GM12878 (cell line): ENCODE measurements around the gene PML. TPM values are rescaled to one million over a fixed set of nuclear protein-coding genes. Genes with fewer than 3 reads are reported as not detected.
A peak's percentile ranks its signal among the peaks of the same experiment; 100 is the strongest.

Source experiments
- ATAC-seq: fragments of 200-7000 bp; cut with Tn5 transposase; 3 replicates; pipeline ENCODE4 v1.9.1; 2020; ENCODE audit warnings: mild to moderate bottlenecking, moderate library complexity
- BruUV-seq: library from RNA; stranded (reverse); fragments of 400-500 nt; replicated peaks from 2 replicates; lab custom pipeline; 2021; lab: Mats Ljungman, UMichigan
- CTCF ChIA-PET: fragments of 300-600 bp; sonication (Branson Sonifier 250); formaldehyde crosslinking; extraction: SDS; loops from one replicate; lab custom pipeline; 2021; ENCODE audit warnings: inconsistent platforms; lab: Yijun Ruan, JAX
- POLR2A ChIA-PET: fragments of 350-600 bp; formaldehyde crosslinking; extraction: SDS; loops from one replicate; lab custom pipeline; 2021; ENCODE audit warnings: inconsistent platforms; lab: Charles Lee
- RAD21 ChIA-PET: fragments of 300-600 bp; sonication (Branson Sonifier 250); formaldehyde crosslinking; loops from one replicate; lab custom pipeline; 2023; ENCODE audit warnings: antibody characterized with exemption; ENCODE audit not compliant: unreplicated experiment; lab: Charles Lee
- SMC1A ChIA-PET: fragments of 300-600 bp; sonication (Branson Sonifier 250); formaldehyde crosslinking; loops from one replicate; lab custom pipeline; 2023; ENCODE audit not compliant: unreplicated experiment, uncharacterized antibody; lab: Charles Lee
- DNase-seq: peaks from one replicate; pipeline ENCODE4 v3.0.0-alpha.2; 2011; ENCODE audit warnings: low read depth, low spot score
- FAIRE-seq: peaks from 3 replicates; lab custom pipeline; 2011; peaks lifted over from hg19 to GRCh38; lab: Jason Lieb, UNC
- H2AFZ ChIP-seq: 2 replicates; pipeline ENCODE4 v1.6.0; 2011; ENCODE audit warnings: low read depth, low read length, control low read depth; ENCODE audit not compliant: control insufficient read depth
- H3K27ac ChIP-seq: 2 replicates; pipeline ENCODE4 v1.5.1; 2011; ENCODE audit warnings: control low read depth; ENCODE audit not compliant: control insufficient read depth, insufficient read depth
- H3K27me3 ChIP-seq, 2 experiments: replicated peaks in 1 of 2; 2 replicates each; pipeline versions ENCODE4 v1.6.0 to v1.6.1; 2011; ENCODE audit warnings: low read length in 1 of 2; ENCODE audit not compliant: control insufficient read depth in 2 of 2, insufficient read depth in 2 of 2
- H3K36me3 ChIP-seq, 2 experiments: 2 replicates each; pipeline ENCODE4 v1.5.1; 2011; ENCODE audit warnings: low read length in 1 of 2; ENCODE audit not compliant: control insufficient read depth in 2 of 2, insufficient read depth in 2 of 2
- H3K4me1 ChIP-seq: 2 replicates; pipeline ENCODE4 v1.6.1; 2011; ENCODE audit warnings: mild to moderate bottlenecking, low read length, moderate library complexity, mixed read lengths; ENCODE audit not compliant: control insufficient read depth, insufficient read depth
- H3K4me2 ChIP-seq: 2 replicates; pipeline ENCODE4 v1.6.0; 2011; ENCODE audit warnings: control low read depth; ENCODE audit not compliant: control insufficient read depth, insufficient read depth
- H3K4me3 ChIP-seq: fragments of 200-600 bp; sonication (generic); 2 replicates; pipeline ENCODE4 v1.5.1; 2016
- H3K79me2 ChIP-seq: 2 replicates; pipeline ENCODE4 v1.6.0; 2011; ENCODE audit warnings: low read length; ENCODE audit not compliant: control insufficient read depth, insufficient read depth
- H3K9ac ChIP-seq: 2 replicates; pipeline ENCODE4 v1.8.0; 2011; ENCODE audit warnings: low read length, control low read depth, mixed read lengths; ENCODE audit not compliant: control insufficient read depth, insufficient read depth
- H3K9me3 ChIP-seq: replicated peaks from 3 replicates; pipeline ENCODE4 v1.5.1; 2011; ENCODE audit warnings: mild to moderate bottlenecking, low read length; ENCODE audit not compliant: control insufficient read depth, insufficient read depth
- H4K20me1 ChIP-seq: 2 replicates; pipeline ENCODE4 v1.6.0; 2011; ENCODE audit not compliant: control insufficient read depth, insufficient read depth
- ATF2 ChIP-seq: IDR thresholded peaks from 2 replicates; pipeline ENCODE4 v1.6.1; 2012; ENCODE audit warnings: low read length, inconsistent platforms
- ATF3 ChIP-seq: IDR thresholded peaks from 2 replicates; pipeline ENCODE4 v1.6.1; 2011; ENCODE audit warnings: low read depth, mild to moderate bottlenecking, low read length, moderate library complexity, borderline replicate concordance; ENCODE audit errors: extremely low read depth
- BCL3 ChIP-seq: IDR thresholded peaks from 2 replicates; pipeline ENCODE4 v1.6.1; 2011; ENCODE audit warnings: borderline replicate concordance, low read depth, mild to moderate bottlenecking, moderate library complexity, low read length; ENCODE audit not compliant: insufficient read depth, poor library complexity, severe bottlenecking
- CHD1 ChIP-seq: IDR thresholded peaks from 2 replicates; pipeline ENCODE4 v1.6.1; 2012; ENCODE audit warnings: low read depth, low read length, improper control_type of control experiment
- EP300 ChIP-seq, 2 experiments: fragments of 150-350 bp in 1 of 2; IDR thresholded peaks; 2 replicates each; pipeline ENCODE4 v1.6.1; 2011 to 2012; ENCODE audit warnings: low read depth in 2 of 2, low read length in 2 of 2, borderline replicate concordance in 1 of 2, improper control_type of control experiment in 1 of 2, inconsistent platforms in 1 of 2; ENCODE audit not compliant: control insufficient read depth in 1 of 2
- ESRRA ChIP-seq: IDR thresholded peaks from 2 replicates; pipeline ENCODE4 v1.6.1; 2012; ENCODE audit warnings: mild to moderate bottlenecking, low read length, improper control_type of control experiment
- EZH2 ChIP-seq: IDR thresholded peaks from 2 replicates; pipeline ENCODE4 v1.6.1; 2012; ENCODE audit warnings: low read depth, mild to moderate bottlenecking, control low read depth, inconsistent platforms, low read length, borderline replicate concordance; ENCODE audit not compliant: control insufficient read depth
- MEF2B ChIP-seq: fragments of 450-650 bp; IDR thresholded peaks from 2 replicates; pipeline ENCODE4 v1.6.1; 2018; ENCODE audit warnings: mild to moderate bottlenecking, moderate library complexity; ENCODE audit not compliant: partially characterized antibody, poor library complexity, severe bottlenecking
- NR2C1 ChIP-seq: fragments of 450-650 bp; IDR thresholded peaks from 2 replicates; pipeline ENCODE4 v1.6.1; 2017; ENCODE audit warnings: antibody characterized with exemption, mild to moderate bottlenecking, moderate library complexity
- POU2F2 ChIP-seq: IDR thresholded peaks from 3 replicates; pipeline ENCODE4 v1.6.1; 2011; ENCODE audit warnings: low read depth, mild to moderate bottlenecking, low read length, borderline replicate concordance
- SIX5 ChIP-seq: IDR thresholded peaks from 2 replicates; pipeline ENCODE4 v1.6.1; 2011; ENCODE audit warnings: mild to moderate bottlenecking, low read depth, low read length, moderate library complexity; ENCODE audit not compliant: severe bottlenecking
- SREBF2 ChIP-seq: IDR thresholded peaks from 2 replicates; pipeline ENCODE4 v1.6.1; 2012; ENCODE audit warnings: mild to moderate bottlenecking, low read length
- SUZ12 ChIP-seq: fragments of 200-600 bp; sonication (generic); IDR thresholded peaks from one replicate; pipeline ENCODE4 v1.6.1; 2018; ENCODE audit warnings: antibody characterized with exemption, mild to moderate bottlenecking; ENCODE audit not compliant: unreplicated experiment
- WRNIP1 ChIP-seq: IDR thresholded peaks from 2 replicates; pipeline ENCODE4 v1.6.1; 2011; ENCODE audit warnings: low read depth, low read length, improper control_type of control experiment, borderline replicate concordance
- ZNF384 ChIP-seq: IDR thresholded peaks from 2 replicates; pipeline ENCODE4 v1.6.1; 2012; ENCODE audit warnings: low read depth, mild to moderate bottlenecking, low read length, improper control_type of control experiment, borderline replicate concordance
- WGBS: methylation state at CpG from one replicate; pipeline ENCODE4 v1.1.6; 2016; ENCODE audit warnings: low lambda C conversion rate; ENCODE audit not compliant: insufficient replicate concordance, insufficient coverage; ENCODE audit errors: missing lambda C conversion rate; 5-methylcytosine and 5-hydroxymethylcytosine counted together
- in situ Hi-C: fragments of 300-500 bp; cut with MboI; formaldehyde crosslinking; loops from 9 replicates; pipeline ENCODE4 v1.14.3; 2018; ENCODE audit warnings: mixed read lengths
- intact Hi-C: fragments of 100-400 bp; cut with micrococcal nuclease; formaldehyde crosslinking; loops from one replicate; pipeline ENCODE4 v1.14.2; 2022; ENCODE audit not compliant: unreplicated experiment
- polyA plus RNA-seq, 11 experiments: library from polyadenylated mRNA; depleted of rRNA in 4 of 11; unstranded in 6 of 11; stranded (reverse) in 5 of 11; fragments of >200 nt; fragmentation: Nextera tagmentation in 4 of 11; fragmentation: Illumina TruSeq in 1 of 11; extraction: Ambion mirVana in 4 of 11; extraction: Trizol in 1 of 11; gene quantifications; 1 replicate in 1 of 11; 2 replicates in 10 of 11; pipeline versions ENCODE4 v1.2.1 to v1.2.3, GENCODE V29; 2011 to 2016; ENCODE audit warnings: inconsistent platforms in 2 of 11, missing spikeins in 2 of 11, low read depth in 1 of 11
- total RNA-seq, 4 experiments: library from RNA; depleted of rRNA in 3 of 4; stranded (reverse); fragments of >200 nt in 3 of 4; fragmentation: Illumina TruSeq in 1 of 4; extraction: Trizol in 1 of 4; gene quantifications; 2 replicates each; pipeline versions ENCODE4 v1.2.1 to v1.2.3, GENCODE V29; 2013 to 2021

PML gene
- total and polyA plus RNA-seq, 10 of the 15 experiments (the other 5 are each of a cell fraction or from before 2014, with no cell fraction given) = 8.5 to 95.5 (median 30.8) TPM

GRCh38 chr15:73990250-73991005 lies 4.1 kb upstream of the PML start:
- in situ Hi-C loops = no loop called here
- CTCF ChIA-PET = interaction anchor here (0.6 to 4.1 kb wide), 5 partner anchors 15 to 116 kb away, joined by 3 to 33 read pairs (median 3); no protein-coding TSS in a partner anchor

GRCh38 chr15:73991260-73991659 lies 3.3 kb upstream of the PML start:
- no peak for FAIRE-seq
- peak overlapping the region; percentile 54 for H3K27ac ChIP-seq
- peak overlapping the region; percentile 75 for H3K9ac ChIP-seq
- no peak overlapping the region for H2AFZ ChIP-seq
- SMC1A ChIA-PET = no interaction called here
- H3K4me2 ChIP-seq = peak overlapping the region; percentile 89
- H3K4me1 ChIP-seq = peaks cover 33% of the 10 kb centered on the region
- no peak for TF ChIP-seq POU2F2
- TF ChIP-seq BCL3 = no peak
- TF ChIP-seq NR2C1 = no peak
- TF ChIP-seq EP300 (IDR thresholded peaks at IDR 0.05; ENCODE audit: borderline replicate concordance in 1 of 2, control insufficient read depth in 1 of 2, low read depth in 2 of 2, low read length in 2 of 2) = no peak
- no peak for TF ChIP-seq ESRRA
- TF ChIP-seq ATF2 = no peak
- no peak for TF ChIP-seq CHD1
- TF ChIP-seq ZNF384 = no peak
- no peaks in the 10 kb centered on the region; a peak in 1 of 4 replicates for H3K36me3 ChIP-seq
- H3K79me2 ChIP-seq = peaks cover 22% of the 10 kb centered on the region
- POLR2A ChIA-PET = no interaction called here
- intact Hi-C loops (no loop called here), in situ Hi-C loops (no loop called here)
- CTCF ChIA-PET = interaction anchor here (0.6 to 1.0 kb wide), 2 partner anchors 26 to 117 kb away, joined by 3 read pairs; no protein-coding TSS in a partner anchor
- ATAC-seq = no peak
- peak overlapping the region; percentile 95 for H3K4me3 ChIP-seq
- DNase-seq = no peak
- H4K20me1 ChIP-seq = no peaks in the 10 kb centered on the region
- RAD21 ChIA-PET = no interaction called here
- WGBS = 79% methylated on average over 5 of the region's 5 CpGs
- no TSS peak for BruUV-seq
- no peaks in the 10 kb centered on the region for H3K9me3 ChIP-seq
- no peaks in the 10 kb centered on the region for H3K27me3 ChIP-seq

More at GRCh38 chr15:73990250-73991005, 4.1 kb upstream of the PML start:
- peaks cover 14% of the 10 kb centered on the region for H3K79me2 ChIP-seq
- peak overlapping the region; percentile 32; the same call in 1 of the 2 replicates for H3K4me2 ChIP-seq
- BruUV-seq = no TSS peak
- no peak for TF ChIP-seq MEF2B
- TF ChIP-seq ATF3 = no peak
- no peak for TF ChIP-seq SIX5
- no peak for TF ChIP-seq SREBF2
- TF ChIP-seq WRNIP1 = no peak
- TF ChIP-seq SUZ12 = no peak
- no peak for TF ChIP-seq EZH2
- no peak for ATAC-seq
- no peak overlapping the region for H3K4me3 ChIP-seq
- intact Hi-C loops = no loop called here
- no peak overlapping the region for H2AFZ ChIP-seq
- no peak for DNase-seq
- no peaks in the 10 kb centered on the region for H3K27me3 ChIP-seq
- H3K27ac ChIP-seq = no peak overlapping the region
- no peaks in the 10 kb centered on the region for H4K20me1 ChIP-seq
- H3K4me1 ChIP-seq = peaks cover 33% of the 10 kb centered on the region
- no peak overlapping the region for H3K9ac ChIP-seq
- RAD21 ChIA-PET = no interaction called here
- no peaks in the 10 kb centered on the region; a peak in 1 of 4 replicates for H3K36me3 ChIP-seq
- SMC1A ChIA-PET = interaction anchor here (0.6 kb wide), 1 partner anchor 19 kb away, joined by 3 read pairs; no protein-coding TSS in a partner anchor
- 90% methylated on average over 9 of the region's 9 CpGs for WGBS
- FAIRE-seq = no peak
- POLR2A ChIA-PET = no interaction called here
- no peaks in the 10 kb centered on the region for H3K9me3 ChIP-seq
